ENCODE data around the gene ZNF429.
"Not testable (repeated sequence)": the region's sequence is repeated elsewhere in the genome, so short reads cannot be mapped to it uniquely, and the experiment has no call there.

The ZNF429 gene

GRCh38 chr19:21593502-21593901, 88.1 kb downstream of the ZNF429 start:
- no peak for DNase-seq

- no peak for DNase-seq
Observed at GRCh38 chr19:21593934-21594820, 88.8 kb downstream of the ZNF429 start.

- no peak for DNase-seq
Observed at GRCh38 chr19:21595185-21595584, 89.8 kb downstream of the ZNF429 start.

GRCh38 chr19:21602082-21602658, 96.8 kb downstream of the ZNF429 start:
- no peak for DNase-seq

GRCh38 chr19:21602659-21603430, 97.4 kb downstream of the ZNF429 start:
- DNase-seq, result not testable (repeated sequence)

- no peak for DNase-seq
Observed at GRCh38 chr19:21603431-21604231, 98.2 kb downstream of the ZNF429 start.

- no peak for DNase-seq
Observed at GRCh38 chr19:21604351-21604926, 99.0 kb downstream of the ZNF429 start.
